Lung microvascular endothelial cell (primary cell): ENCODE measurements around the gene YWHAG. TPM values are rescaled to one million over a fixed set of nuclear protein-coding genes. Genes with fewer than 3 reads are reported as not detected.
"Not testable (repeated sequence)": the region's sequence is repeated elsewhere in the genome, so short reads cannot be mapped to it uniquely, and the experiment has no call there.

ENCODE experiments used
- DNase-seq, 2 donors: peaks; one replicate each; pipeline versions ENCODE4 v3.0.0 to v3.0.0-alpha.2; 2010; ENCODE audit warnings: low read depth in 2 of 2
- total RNA-seq: library from RNA; depleted of rRNA; stranded (reverse); fragments of >200 nt; gene quantifications from 2 replicates; pipeline ENCODE4 v1.2.1, GENCODE V29; 2014

Gene YWHAG
- total RNA-seq, 1 donor from 2014 or later, result 98.4 TPM

DNA sequence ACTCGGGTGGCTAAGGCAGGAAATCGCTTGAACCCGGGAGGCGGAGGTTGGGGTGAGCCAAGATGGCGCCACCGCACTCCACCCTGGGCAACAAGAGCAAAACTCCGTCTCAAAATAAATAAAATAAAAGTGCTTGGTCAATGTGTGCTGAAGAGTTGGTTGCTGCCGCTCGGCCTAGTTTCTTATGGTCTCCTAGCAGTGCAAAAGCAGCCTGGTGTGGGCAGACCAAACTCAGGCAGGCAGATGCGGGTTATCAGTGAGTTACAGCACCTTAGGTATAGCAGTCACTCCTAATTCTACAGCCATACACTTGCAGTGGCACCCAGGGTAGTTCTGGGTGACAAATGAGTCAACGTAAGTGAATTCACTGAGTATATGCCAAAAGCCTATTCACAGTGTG lies 33.7 kb downstream of the YWHAG start:
- no peak for DNase-seq

DNA sequence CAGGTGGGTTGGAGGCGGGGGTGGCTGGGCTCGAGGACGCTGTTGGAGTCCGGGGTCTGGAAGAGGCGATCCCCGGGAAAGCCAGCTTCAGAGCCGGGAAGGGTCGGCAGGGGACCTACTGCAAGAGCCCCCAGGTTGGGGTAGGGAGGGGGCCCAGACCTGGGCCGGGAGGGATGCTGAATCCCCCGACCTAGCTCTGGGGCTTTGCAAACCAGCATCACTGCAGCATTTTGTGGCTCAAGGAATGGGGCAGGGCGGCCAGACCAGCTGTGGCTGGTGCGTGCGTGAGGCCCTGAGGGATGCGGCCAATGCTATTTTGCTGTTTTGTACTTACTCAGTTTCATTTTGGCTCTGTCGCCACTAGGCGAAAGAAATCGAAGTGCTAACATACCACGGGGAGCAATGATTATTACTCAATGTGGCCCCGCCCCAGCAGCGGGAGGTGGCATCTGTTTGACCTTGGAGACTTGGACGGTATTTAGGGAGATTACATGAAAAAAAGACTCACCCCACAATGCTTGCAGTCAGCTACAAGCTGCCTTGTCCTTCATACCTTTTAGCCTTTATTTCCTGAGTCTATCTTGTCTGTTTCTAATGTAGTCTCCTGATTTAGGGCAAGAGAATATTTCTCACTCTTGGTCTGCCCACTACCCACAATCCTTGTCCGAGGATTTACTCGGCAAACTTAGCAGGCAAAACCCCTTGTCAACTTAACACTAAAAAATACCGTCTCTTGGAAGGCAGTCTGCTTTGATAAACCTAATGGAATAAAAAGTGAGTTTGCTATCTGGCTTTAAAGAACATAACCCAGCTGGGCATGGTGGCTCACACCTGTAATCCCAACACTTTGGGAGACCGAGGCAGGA lies 40.1 kb downstream of the YWHAG start:
- DNase-seq, result peak; percentile 73 to 81

DNA sequence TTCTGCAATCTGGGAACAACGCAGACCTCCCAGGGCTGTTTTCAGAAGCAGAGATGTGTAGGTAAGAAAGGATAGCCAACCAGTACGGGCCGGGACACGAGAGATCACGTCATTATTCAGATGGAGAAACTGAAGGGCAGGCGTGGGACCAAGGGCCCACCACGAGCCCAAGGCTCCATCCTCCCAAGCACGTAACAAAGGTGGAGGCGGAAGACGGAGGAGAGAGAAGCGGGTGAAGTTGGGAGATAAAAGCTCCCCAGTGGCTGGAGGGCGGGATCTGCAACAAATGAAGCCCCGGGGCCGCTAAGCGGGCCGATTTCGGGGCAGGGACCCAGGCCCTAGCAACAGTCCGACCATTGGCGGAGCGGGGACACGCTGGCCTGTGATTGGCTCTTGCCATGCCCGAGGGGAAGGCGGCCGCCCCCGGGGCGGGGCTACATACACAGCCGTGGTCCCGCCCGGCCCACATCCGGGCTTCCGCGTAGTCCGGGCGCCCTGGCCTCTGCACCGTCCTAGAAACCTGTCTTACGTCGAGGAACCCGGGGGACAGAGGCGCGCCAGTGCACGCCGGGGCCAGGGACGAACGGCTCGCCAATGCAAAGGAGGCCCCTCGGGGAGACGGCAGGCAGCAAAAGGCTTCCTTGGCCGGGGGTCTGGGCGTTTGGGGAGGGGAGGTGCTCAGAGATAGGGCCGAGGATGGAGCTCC lies 40.9 kb downstream of the YWHAG start:
- DNase-seq, result peak; percentile 96

DNA sequence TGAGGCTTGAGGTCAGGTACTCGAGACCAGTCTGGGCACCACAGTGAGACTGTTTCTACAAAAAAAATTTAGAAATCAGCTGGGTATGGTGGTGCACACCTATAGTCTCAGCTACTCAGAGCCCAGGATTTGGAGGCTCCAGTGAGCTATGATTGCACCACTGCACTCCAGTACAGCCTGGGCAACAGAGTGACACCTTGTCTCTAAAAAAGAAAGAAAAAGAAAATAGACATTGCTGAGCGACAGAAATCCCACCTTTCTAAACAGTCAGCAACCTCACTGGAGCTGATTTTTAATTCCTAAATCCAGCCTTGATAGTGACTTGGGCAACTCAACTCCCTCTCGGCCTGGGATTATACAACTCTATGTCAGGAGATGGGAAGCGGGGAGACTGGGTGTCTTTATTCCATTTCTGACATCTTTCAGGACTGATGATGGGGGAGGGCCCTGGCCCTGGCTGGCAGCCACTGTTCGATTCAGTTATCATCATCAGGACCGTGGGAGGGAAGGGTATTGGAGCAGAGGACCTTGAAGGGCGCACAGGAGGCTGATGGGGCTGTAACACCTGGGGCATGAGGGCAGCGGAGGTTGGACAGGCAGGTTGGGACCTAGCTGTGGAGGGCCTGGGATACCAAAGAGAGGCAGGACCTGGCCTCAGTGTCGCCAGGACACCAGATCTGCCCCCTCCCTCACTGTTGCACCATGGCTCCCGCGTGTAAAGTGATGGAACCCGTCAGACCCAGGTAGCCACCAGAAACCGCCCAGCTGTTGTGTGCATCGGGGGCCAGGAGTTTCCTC lies 41.6 kb downstream of the YWHAG start:
- DNase-seq, result no peak

DNA sequence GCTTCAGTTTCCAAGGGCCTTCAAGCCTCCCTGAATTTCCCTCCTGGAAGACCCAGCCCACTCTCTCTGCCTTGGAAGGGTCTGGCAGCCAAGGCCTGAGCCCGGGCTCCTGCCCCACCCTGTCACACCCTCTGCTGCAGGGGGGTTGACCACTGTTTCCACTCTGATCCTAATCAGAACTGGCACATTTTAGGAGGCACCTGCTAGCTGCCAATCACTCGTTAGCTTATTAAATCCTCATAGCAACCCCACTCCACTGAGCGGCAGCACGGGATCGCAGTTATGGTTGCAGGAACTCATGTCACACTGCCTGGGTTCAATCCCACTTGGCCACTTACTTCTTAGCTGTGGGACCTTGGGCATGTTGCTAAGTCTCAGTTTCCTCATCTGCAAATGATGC lies 43.4 kb downstream of the YWHAG start:
- DNase-seq, result peak; percentile 17 to 63

DNA sequence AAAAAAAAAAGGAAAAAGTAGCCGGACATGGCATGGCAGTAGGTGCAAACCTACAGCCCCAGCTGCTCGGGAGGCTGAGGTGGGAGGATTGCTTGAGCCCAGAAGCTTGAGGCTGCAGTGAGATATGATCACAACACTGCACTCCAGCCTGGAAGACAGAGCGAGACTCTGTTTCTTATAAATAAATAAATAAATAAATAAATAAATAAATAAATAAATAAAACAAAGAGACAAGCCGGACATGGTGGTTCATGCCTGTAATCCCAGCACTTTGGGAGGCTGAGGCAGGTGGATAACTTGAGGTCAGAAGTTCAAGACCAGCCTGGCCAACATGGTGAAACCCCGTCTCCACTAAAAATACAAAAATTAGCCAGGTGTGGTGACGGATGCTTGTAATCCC lies 44.1 kb downstream of the YWHAG start:
- not testable (repeated sequence) for DNase-seq

DNA sequence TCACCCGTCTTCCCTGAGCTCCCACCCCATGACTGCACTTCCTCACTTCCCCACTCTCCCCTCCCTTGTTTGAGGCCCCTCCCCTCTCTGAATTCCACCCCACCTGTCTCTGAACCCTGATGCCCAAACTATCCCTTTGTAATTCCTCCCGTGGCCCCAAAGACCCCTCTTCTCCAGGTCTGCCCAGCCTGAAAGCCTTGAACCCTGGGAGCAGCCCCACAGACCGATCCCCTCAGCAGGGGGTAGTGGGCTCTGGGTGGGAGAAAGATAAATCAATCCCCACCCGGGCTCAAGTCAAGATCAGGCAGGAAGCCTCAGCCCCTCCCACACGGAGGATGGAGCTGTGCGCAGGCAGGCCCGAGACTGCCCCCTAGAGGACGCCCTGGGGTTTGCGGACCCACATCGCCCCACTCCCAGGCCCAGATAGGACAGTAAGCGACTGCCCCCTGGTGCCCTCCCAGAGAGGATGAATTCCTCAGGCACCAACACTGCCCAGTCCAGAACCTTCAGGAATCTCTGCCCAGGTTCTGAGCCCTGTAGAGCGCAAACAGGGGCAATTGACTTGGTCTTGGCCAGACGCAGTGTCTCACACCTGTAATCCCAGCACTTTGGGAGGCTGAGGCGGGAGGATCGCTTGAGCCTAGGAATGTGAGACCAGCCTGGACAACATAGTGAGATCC lies 44.6 kb downstream of the YWHAG start:
- DNase-seq, result peak; percentile 94 to 95

DNA sequence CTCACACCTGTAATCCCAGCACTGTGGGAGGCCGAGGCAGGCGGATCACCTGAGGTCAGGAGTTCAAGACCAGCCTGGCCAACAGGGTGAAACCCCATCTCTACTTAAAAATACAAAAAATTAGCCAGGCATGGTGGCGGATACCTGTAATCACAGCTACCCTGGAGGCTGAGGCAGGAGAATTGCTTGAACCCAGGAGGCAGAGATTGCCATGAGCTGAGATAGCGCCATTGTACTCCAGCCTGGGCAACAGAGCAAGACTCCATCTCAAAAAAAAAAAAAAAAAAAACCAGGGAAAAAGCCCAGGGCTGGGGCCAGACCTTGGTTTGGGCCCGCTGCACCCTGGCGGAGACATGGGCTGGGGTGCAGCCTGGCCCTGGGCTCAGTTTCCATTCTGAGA lies 47.0 kb downstream of the YWHAG start:
- not testable (repeated sequence) for DNase-seq

DNA sequence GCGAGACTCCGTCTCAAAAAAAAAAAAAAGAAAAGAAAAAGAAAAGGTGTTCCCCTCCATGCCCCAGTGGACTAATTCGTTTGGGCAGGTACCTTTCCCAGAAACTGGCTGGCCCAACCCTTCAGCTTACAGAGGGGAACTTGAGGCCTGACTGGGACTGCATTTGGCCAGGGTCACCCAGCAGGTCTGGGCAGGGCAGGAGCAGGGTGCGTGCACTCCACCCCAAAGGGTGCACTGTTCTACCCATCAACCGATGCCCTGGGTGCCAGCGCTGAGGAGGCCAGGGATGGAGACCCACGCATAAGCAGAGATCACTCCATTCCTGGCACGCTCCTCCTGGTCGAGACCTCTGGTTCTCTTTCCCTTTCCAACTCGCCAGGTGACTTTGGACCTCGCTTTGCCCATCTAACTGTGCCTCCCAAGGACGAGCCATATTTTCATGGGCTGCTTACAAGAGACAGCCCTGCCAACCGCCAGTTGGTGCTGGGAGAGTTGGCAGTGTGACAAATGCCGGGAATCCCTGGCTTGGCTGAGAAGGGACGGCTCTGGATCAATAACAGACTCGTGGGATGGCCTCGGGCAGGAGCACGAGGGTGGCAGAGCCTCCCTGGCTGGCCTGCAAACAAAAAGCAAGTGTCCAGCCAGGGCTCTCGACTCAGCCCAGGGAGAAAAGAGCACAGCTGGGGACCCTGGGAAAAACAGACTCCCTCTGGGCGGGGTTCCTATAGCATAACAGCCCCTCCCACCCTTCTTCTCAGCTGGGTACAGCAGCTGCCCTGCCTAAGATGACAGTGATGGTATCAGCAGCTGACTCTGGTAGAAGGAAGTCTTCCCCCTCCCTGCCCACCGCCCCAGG lies 48.5 kb downstream of the YWHAG start:
- no peak for DNase-seq

DNA sequence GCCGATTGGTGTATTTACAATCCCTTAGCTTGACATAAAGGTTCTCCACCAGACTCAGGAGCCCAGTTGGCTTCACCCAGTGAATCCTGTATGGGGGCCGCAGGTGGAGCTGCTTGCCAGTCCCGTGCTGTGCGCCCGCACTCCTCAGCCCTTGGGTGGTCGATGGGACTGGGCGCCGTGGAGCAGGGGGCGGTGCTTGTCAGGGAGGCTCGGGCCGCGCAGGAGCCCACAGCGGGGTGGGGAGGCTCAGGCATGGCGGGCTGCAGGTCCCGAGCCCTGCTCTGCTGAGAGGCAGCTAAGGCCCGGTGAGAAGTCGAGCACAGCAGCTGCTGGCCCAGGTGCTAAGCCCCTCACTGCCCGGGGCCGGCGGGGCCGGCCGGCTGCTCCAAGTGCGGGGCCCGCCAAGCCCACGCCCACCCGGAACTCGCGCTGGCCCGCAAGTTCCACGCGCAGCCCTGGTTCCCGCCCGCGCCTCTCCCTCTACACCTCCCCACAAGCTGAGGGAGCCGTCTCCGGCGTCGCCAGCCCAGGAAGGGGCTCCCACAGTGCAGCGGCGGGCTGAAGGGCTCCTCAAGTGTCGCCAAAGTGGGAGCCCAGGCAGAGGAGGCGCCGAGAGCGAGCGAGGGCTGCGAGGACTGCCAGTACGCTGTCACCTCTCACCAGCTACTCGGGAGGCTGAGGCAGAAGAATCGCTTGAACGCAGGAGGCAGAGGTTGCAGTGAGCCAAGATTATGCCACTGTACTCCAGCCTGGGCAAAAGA lies 49.3 kb downstream of the YWHAG start:
- DNase-seq, result not testable (repeated sequence)

DNA sequence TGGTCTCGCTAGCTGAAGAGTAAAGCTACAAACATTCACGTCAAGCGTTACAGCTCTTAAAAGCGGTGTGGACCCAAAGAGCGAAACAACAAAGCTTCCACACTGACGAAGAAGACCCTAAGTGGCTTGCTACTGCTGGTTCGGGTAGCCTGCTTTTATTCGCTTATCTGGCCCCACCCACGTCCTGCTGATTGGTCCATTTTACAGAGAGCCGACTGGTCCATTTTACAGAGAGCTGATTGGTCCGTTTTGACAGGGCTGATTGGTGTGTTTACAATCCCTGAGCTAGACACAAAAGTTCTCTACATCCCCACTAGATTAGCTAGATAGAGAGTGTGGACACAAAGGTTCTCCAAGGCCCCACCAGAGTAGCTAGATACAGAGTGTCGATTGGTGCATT lies 49.9 kb downstream of the YWHAG start:
- DNase-seq, result not testable (repeated sequence)

DNA sequence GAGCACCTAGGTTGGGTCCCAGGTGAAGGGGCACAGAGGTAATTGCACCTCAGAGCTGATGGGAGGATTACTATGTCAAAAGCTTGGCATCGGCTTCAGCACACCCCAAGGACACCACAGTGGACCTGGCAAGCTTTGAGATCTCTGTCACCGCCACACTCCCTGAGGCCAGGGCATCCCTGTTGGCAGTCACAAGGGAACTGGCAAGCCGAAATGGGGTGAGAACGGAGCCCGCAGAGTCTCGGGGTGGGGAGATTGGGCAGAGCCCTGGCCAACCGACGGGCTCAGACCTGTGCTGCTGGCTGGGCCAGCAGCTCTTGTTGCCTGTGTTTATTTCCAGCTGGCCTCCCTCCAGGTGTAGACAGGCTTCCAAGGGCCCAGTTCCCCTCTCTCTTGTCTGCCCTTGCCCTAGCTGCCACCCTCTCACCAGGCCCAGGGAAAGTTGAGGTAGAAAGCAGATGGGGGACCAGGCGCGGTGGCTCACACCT lies 53.9 kb downstream of the YWHAG start:
- peak in 1 of 2 donors; percentile 57 for DNase-seq

DNA sequence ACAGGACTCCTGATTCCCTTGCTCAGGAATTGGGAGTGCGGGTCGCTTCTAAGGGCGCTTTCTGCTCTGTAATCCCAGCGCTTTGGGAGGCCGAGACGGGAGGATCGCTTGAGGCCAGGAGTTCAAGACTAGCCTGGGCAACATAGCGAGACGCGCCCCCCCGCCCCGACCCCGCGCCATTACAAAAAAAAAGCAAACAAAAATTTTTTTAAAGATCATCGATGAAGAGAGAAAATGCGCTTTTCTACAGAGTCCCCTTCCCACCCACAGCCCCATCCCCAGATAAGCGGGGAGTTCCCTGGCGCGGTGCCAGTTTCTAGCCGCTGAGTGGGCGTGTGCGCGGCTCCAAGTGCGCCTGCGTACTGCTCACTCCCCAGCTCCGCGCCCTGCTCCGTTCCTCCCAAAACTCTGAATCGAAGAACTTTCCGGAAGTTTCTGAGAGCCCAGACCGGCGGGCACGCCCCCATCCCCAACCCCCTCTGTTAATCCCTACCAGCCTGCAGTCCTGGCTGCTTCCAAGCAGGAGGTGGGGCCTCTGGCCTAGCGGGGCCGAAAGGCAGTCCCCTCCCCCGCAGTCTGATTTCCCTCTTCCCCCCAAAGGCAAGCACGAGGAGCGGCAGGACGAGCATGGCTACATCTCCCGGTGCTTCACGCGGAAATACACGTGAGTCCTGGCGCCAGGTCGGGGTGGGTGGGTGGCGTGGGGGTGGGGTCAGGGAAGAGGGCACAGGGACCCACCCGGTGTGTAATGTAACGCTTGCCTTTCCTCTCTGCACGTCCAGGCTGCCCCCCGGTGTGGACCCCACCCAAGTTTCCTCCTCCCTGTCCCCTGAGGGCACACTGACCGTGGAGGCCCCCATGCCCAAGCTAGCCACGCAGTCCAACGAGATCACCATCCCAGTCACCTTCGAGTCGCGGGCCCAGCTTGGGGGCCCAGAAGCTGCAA lies 55.3 kb downstream of the YWHAG start:
- DNase-seq, result peak; percentile 91 to 94

DNA sequence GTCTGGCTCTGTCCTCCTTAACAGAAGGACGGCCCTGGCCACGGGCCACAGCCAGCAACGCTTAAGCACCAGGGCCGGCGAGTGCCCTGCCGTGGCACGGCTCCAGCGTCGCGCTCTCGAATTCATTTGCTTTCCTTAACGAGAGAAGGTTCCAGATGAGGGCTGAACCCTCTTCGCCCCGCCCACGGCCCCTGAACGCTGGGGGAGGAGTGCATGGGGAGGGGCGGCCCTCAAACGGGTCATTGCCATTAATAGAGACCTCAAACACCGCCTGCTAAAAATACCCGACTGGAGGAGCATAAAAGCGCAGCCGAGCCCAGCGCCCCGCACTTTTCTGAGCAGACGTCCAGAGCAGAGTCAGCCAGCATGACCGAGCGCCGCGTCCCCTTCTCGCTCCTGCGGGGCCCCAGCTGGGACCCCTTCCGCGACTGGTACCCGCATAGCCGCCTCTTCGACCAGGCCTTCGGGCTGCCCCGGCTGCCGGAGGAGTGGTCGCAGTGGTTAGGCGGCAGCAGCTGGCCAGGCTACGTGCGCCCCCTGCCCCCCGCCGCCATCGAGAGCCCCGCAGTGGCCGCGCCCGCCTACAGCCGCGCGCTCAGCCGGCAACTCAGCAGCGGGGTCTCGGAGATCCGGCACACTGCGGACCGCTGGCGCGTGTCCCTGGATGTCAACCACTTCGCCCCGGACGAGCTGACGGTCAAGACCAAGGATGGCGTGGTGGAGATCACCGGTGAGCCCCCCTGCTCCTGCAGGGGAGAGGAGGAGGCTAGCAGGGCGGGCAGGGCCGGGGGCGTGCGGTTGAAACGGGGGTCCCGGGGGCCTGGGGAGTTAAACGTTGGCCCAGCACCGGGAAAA lies 56.2 kb downstream of the YWHAG start, which contains the start of gene HSPB1:
Gene HSPB1 (plus strand): TSS at position 327 of the 855 bp plus-strand sequence. CDS start 40 bp downstream, at position 367.
- peak; percentile 92 to 94 for DNase-seq

DNA sequence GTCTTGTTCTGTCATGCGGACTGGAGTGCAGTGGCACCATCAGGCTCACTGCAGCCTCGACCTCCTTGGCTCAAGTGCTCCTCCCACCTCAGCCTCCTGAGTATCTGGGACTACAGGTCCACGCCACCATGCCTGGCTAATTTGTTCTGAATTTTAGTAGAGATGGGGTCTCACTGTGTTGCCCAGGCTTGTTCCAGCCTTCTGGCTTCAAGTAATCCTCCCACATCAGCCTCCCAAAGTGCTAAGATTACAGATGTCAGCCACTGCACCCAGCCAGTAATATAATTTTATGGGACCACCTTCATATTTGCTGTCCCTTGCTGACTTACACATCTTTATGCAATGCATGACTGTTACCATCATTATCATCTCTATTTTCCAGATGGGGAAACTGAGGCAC lies 57.8 kb downstream of the YWHAG start:
- no peak for DNase-seq

DNA sequence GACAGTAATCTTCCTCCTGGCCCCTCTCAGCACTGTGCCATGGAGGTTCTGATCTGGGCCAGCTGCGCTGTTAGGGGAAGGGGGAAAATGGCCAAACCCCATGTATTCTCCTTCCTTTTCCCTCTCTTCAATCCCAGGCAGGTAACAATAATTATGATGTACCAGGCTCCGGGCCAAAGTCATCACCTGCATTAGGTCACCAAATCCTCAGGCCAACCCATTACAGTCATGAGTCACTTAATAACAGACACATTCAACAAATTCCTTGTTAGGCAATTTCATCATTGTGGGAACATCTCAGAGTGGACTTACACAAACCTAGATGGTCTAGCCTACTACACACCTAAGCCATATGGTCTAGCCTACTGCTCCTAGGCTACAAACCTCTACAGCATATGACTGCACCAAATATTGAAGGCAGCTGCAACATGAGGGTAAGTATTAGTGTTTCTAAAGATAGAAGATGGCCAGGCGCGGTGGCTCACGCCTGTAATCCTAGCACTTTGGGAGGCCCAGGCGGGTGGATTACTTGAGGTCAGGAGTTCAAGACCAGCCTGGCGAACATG lies 58.5 kb downstream of the YWHAG start:
- peak; percentile 41 to 51 for DNase-seq
